HCEC 1CT (cell line): ENCODE data around the gene ALG1L2.
"Not testable (repeated sequence)": the region's sequence is repeated elsewhere in the genome, so short reads cannot be mapped to it uniquely, and the experiment has no call there.

ENCODE experiments used
- DNase-seq: peaks from one replicate; pipeline ENCODE4 v3.0.0-alpha.2; 2017

ALG1L2 gene

DNA sequence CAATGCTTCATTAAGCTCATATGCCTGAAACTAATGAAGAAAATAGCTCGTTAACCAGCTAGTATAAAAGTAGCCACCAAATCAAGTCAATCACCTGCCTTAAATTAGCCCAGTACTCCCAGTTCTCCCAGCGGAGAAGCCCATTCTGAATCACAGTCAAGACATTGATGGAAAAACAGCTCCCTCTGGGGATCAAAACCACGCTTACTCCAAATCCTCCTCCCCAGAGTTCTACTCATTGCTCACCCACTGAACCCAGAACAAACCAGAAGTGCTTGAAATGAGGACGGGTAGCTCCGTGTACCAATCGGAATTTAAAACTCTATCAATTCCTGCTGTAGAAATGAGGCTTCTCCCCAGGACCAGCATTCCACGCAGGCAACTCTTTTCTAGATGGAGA, 54.7 kb downstream of the ALG1L2 start:
- not testable (repeated sequence) for DNase-seq

DNA sequence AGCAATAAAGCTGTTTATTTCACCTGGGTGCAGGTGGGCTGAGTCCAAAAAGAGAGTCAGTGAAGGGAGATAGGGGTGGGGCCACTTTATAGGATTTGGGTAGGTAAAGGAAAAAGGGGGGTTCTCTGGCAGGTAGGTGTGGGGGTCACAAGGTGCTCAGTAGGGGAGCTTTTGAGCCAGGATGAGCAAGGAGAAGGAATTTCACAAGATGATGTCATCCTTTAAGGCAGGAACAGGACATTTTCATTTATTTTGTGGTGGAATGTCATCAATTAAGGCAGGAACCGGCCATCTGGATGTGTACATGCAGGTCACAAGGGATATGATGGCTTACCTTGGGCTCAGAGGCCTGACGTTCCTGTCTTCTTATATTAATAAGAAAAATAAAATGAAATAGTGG, 56.1 kb downstream of the ALG1L2 start:
- DNase-seq = not testable (repeated sequence)

GRCh38 chr3:130138992-130139391, 57.4 kb downstream of the ALG1L2 start:
- DNase-seq = not testable (repeated sequence)

DNA sequence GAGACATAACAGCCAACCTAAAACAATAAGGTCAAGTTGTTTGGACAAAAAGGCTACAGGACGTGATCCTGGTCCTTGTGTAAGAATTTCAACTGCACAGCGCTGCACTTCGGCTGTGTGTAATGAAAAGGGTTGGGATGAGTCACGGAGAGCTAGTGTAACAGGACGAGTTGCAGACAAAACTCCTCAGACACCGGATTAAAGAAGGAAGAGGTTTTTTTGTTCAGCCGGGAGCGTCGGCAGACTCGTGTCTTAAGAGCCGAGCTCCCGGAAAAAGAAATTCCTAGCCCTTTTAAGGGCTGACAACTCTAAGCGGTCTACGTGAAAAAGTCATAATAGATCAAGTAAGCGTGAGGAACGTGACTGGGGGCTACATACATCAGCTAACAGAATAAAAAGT, 59.1 kb downstream of the ALG1L2 start:
- DNase-seq = peak; percentile 66

DNA sequence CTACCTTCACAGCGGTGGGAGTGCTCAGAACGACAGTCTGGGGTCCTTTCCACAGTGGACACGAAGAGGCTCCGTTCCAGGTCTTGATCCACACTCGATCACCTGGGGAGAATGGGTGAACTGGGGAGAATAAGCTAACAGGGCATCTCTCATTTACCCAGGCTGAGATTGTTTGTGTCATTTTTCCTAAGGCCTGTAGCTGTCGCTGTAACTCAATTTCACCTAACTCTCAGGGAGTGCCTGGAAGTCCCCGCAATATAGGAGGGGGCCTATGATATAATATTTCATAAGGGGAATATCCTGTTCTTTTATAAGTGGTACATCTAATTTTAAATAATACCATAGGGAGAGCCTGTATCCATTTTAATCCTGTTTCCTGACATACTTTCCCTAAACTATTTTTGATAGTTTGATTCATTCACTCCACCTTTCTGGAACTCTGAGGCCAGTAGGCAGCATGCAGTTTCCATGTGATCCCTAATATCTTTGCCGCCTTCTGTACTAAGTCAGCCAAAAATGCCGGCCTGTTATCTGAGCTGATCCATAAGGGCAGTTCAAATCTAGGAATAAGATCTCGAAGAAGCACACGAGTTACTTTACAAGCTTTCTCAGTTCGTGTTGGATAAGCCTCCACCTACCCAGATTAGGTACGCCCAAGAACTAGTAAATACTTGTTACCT, 62.2 kb downstream of the ALG1L2 start:
- DNase-seq = not testable (repeated sequence)

DNA sequence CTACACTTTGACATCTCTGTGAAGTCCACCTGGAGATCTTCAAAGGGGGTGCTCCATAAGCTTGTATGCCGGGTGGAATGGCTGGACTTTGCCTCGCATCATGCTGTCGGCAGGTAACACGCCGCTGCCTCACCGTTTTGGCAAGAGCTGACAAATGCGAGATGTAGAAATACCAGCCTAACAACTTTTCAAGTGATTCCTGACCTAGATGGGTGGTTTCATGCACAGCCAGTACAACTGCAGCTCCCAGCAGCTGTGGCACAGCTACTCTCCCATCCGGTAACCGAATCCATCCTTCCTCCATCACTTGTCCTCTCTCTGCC, 62.7 kb downstream of the ALG1L2 start:
- DNase-seq = not testable (repeated sequence)

DNA sequence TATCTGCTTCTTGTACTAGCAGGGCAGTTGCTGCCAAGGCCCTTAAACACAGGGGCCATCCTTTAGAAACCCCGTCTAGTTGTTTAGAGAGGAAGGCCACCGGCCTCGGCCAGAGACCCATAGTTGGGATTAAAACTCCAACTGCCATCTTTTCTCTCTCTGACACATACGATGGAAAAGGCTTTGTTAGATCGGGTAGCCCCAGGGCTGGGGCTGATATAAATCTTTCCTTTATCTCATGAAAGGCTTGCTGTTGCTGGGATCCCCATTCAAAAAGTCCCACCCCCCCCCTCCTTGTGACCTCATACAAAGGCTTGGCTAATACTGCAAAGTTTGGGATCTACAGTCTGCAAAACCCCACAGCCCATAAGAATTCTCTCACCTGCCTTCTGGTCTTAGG, 63.8 kb downstream of the ALG1L2 start:
- not testable (repeated sequence) for DNase-seq

GRCh38 chr3:130146465-130146864, 64.8 kb downstream of the ALG1L2 start:
- DNase-seq = not testable (repeated sequence)
